GM10248 (cell line): Measurements from ENCODE around the gene RXRA.
A peak's percentile ranks its signal among the peaks of the same experiment; 100 is the strongest.

Experiments used
- CTCF ChIA-PET: fragments of 300-600 bp; sonication (Branson Sonifier 250); formaldehyde crosslinking; extraction: SDS; loops from one replicate; lab custom pipeline; 2021; ENCODE audit warnings: antibody characterized with exemption; lab: Yijun Ruan, JAX
- POLR2A ChIA-PET: fragments of 350-650 bp; sonication (Branson Sonifier 250); formaldehyde crosslinking; extraction: SDS; loops from one replicate; lab custom pipeline; 2020; ENCODE audit warnings: antibody characterized with exemption; lab: Yijun Ruan, JAX
- DNase-seq: peaks from one replicate; pipeline ENCODE4 v3.0.0; 2012; ENCODE audit errors: extremely low spot score
- TF ChIP-seq, protein P1 (sequence below): IDR thresholded peaks from 2 replicates; pipeline ENCODE4 v1.5.1; 2012; ENCODE audit warnings: mild to moderate bottlenecking, low read depth; ENCODE audit errors: extremely low read depth, missing control alignments, control extremely low read depth

RXRA gene

DNA sequence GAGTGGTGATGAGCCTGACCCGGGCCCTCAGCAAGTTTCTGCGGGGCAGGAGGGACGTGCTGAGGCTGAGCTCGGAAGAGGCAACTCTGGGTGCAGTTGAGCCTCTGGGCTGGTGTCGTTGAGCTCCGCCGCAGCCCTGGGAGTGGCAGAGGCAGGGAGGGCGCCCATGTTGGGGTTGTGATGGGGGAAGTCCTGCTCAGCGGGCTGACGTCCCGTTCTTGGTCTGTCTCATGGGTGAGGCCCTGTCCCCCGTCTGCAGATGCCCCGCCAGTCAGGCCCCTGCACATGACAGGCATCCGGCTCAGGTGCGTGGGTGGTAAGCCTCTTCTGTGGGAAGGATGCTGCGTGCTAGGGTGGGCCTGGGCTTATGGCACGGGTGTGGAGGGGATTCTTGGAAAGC lies 64.3 kb downstream of the RXRA start:
- ChIA-PET CTCF (interaction anchor here (0.9 to 3.1 kb wide), 5 partner anchors 12 to 220 kb away, joined by 3 to 17 read pairs (median 3); no protein-coding TSS in a partner anchor), POLR2A (no interaction called here)
- TF ChIP-seq, protein P1, sequence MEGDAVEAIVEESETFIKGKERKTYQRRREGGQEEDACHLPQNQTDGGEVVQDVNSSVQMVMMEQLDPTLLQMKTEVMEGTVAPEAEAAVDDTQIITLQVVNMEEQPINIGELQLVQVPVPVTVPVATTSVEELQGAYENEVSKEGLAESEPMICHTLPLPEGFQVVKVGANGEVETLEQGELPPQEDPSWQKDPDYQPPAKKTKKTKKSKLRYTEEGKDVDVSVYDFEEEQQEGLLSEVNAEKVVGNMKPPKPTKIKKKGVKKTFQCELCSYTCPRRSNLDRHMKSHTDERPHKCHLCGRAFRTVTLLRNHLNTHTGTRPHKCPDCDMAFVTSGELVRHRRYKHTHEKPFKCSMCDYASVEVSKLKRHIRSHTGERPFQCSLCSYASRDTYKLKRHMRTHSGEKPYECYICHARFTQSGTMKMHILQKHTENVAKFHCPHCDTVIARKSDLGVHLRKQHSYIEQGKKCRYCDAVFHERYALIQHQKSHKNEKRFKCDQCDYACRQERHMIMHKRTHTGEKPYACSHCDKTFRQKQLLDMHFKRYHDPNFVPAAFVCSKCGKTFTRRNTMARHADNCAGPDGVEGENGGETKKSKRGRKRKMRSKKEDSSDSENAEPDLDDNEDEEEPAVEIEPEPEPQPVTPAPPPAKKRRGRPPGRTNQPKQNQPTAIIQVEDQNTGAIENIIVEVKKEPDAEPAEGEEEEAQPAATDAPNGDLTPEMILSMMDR = no peak
- peak; percentile 85 for DNase-seq

DNA sequence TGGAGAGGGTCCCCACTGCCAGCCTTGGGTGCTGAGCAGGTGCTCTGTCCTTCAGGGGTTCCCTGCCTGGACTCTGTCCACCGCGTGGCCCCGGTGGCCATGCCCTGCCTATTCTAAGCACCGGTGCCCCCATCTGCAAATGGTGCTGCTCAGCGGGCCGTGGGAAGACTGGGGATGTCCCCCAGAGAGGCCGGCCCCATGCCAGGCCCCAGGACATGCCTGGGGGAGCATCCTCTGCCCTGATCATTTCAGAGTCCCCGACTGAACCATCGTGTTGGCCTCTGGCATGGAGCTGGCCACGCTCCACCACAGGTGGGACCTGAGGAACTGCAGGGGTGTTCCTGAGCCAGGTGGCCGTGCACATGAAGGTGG lies 64.7 kb downstream of the RXRA start:
- TF ChIP-seq, protein P1 = no peak
- ChIA-PET POLR2A (interaction anchor here (1.2 to 1.4 kb wide), 3 partner anchors 9 to 226 kb away, joined by 4 to 5 read pairs (median 5); partner anchors contain the start of gene RNU6ATAC), CTCF (interaction anchor here (1.2 to 3.2 kb wide), 7 partner anchors 8 to 220 kb away, joined by 3 to 17 read pairs (median 5); no protein-coding TSS in a partner anchor)

DNA sequence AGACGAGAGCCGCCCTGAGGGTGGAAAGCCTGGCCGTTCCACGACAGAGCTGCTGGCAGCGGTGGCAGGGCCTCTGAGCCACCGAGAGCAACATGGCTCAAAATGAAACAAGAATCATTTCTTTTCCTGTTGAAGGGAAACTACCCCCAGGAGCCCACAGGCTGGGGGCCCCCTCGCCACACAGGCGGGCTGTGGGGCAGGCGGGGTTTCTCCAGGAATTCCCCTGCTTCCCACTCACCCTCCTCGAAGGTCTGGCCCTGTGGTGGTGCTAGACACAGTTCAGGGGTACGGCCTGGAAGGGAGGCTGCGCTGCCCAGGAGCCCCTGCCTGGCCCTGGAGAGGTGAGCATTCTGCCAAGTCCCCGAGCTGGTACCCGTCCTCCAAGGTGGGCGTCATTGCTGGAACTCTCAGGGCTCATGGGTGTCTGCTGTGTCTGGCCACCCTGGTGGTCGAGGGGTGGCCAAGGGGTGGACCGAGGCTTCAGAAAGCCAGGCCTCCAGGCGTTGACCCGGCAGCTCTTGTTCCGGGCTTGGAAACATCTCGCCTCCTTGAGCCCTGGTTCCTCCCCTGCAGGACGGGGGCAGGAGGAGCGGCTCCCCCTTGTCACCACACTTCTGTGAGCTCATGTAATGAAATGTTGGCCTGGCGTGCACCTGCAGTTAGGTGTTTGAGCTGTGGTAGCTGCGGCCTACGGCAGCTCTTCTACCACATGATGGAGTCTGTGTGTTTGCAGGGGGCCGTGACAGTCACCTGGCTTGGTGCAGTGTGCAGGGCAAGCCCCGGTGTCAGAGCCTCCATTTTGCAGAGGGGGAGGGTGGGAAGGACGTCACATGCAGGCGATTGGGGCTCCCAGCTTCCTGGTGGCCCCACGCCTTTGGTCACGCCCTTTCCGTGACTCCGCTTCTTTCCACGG lies 65.3 kb downstream of the RXRA start:
- ChIA-PET POLR2A (interaction anchor here (0.6 to 1.5 kb wide), 8 partner anchors 8 to 227 kb away, joined by 3 to 5 read pairs (median 4); partner anchors contain the start of gene RNU6ATAC), CTCF (interaction anchor here (0.8 to 3.2 kb wide), 12 partner anchors 8 to 221 kb away, joined by 3 to 17 read pairs (median 4); no protein-coding TSS in a partner anchor)
- peak; percentile 86 for DNase-seq
- TF ChIP-seq, protein P1 = peak; percentile 7

More for the DNA sequence above, 64.7 kb downstream of the RXRA start:
- DNase-seq = no peak

DNA sequence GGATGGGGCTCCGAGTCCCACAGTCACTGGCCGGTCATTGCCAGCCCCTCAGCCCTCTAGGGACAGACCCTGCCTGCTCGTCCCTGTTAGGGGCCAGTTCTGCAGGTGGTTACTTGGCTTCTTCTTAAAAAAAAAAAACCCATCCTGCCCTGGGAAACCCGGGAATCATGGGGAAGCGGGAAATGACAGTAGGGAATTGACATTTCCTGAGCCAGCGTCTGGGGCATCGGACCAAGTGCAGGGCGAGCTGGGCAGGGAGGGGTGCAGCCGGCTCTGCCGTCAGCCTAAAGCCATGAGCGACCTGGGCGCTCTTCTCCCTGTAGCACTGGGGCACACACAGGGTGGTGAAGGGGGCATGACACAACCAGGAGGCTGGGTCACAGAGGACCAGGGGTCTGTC lies 66.6 kb downstream of the RXRA start:
- POLR2A ChIA-PET = interaction anchor here (1.5 kb wide), 1 partner anchor 10 kb away, joined by 3 read pairs; no protein-coding TSS in a partner anchor
- CTCF ChIA-PET = interaction anchor here (1.2 to 3.2 kb wide), 6 partner anchors 10 to 222 kb away, joined by 4 to 17 read pairs (median 6); no protein-coding TSS in a partner anchor
- no peak for DNase-seq
- TF ChIP-seq, protein P1 = no peak

DNA sequence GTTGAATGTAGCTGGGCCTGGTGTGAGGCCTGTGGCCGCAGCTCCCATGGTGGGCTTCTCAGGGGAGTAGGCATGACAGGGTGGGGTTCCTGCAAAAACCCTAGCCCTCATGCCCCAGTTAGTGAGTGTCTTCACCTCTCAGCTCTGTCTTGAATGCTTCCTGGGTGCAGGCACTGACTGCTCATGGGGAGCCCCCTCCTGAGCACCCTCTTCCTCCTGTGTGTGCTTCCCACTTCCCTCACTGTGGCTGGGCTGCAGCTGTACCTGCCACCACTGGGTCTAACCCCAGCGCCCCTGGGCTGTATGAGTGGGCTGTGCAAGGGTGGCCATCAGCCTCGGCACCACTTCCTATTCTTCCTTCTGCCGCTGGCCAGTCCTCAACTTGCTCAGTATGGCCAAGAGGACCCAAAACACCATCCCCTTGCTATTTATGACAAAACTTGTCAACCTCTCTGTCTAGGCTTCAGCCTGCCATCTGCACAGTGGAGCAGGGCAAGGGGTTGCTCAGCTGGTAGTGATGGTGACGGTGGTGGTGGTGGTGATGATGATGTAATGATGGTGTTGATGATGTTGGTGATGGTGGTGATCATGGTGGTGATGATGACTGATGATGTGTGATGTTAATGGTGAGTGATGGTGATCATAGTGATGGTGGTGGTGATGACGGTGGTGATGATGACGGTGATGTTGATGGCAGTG lies 67.5 kb downstream of the RXRA start:
- POLR2A ChIA-PET = no interaction called here
- DNase-seq = no peak
- CTCF ChIA-PET = interaction anchor here (1.5 to 3.2 kb wide), 4 partner anchors 10 to 223 kb away, joined by 4 to 17 read pairs (median 12); no protein-coding TSS in a partner anchor
- TF ChIP-seq, protein P1 = no peak

DNA sequence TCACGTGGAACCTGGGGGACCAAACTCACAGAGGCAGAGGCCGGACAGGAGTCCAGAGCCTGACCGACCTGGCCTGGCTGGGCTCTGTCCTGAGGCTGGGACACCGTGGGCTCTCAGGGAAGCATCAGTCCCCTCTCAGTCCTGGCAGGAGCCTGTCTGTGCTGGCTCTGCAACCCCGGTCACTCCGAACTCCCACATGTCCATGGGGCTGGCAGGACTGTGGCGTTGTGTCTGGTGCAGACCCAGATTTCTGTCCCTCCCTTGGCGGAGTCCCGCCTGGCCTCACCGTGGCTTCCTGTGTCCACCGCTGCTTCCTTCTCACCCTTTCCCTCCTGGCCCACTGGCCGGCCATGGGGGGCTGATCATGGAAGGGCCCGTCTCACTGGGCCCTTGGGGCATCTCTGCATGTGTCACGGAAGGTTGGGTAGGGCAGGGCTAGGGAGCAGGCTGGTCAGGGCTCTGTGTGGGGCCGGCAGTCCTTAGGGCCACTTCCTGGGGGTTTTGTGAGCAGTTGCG lies 68.8 kb downstream of the RXRA start:
- DNase-seq = no peak
- ChIA-PET POLR2A (no interaction called here), CTCF (interaction anchor here (1.4 kb wide), 1 partner anchor 11 kb away, joined by 8 read pairs; no protein-coding TSS in a partner anchor)
- TF ChIP-seq, protein P1 = no peak
